Measurements from ENCODE around the gene PYCARD. TPM values are rescaled to one million over a fixed set of nuclear protein-coding genes. Genes with fewer than 3 reads are reported as not detected.

The PYCARD gene
- total and polyA plus RNA-seq, 9 of the 15 experiments (the other 6 are each of a cell fraction or from before 2014, with no cell fraction given) = 1.3 to 28.4 (median 6.0) TPM

DNA sequence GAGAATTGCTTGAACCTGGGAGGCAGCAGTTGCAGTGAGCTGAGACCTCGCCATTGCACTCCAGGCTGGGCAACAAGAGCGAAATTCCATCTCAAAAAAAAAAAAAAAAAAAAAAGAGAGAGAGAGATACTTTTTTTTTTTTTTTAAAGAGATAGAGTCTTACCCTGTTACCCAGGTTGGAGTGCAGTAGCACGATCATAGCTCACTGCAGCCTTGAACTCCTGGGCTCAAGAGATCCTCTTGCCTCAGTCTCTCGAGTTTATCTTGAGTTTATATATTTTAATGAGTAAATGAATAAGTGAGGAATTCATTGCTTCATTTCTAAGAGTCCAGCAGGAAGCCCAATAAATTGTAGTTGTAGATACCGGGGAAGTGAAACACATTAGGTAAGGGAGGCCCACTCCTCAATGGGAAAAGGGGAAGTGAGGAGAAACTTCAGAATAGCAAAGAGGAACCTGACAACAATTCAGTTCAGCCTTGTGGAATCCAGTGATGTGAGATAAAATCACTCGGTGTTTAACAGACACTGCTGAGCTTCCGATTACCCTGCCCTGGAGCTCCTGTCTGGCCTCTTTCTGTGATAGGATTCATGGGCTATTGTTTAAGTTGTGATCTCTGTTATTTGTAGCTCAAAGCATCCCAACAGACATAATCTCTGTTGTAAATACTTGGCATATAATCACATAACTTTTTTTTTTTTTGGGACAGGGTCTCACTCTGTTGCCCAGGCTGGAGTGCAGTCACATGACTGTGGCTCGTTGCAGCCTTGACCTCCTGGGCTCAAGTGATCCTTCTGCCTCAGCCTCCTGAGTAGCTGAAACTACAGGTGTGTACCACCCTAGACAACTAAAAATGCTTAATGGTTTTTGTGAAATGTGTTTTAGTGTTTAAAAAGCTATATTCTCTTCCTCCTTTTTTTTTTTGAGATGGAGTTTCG lies 41.4 kb upstream of the PYCARD start (continued):
- TF ChIP-seq, protein P1, sequence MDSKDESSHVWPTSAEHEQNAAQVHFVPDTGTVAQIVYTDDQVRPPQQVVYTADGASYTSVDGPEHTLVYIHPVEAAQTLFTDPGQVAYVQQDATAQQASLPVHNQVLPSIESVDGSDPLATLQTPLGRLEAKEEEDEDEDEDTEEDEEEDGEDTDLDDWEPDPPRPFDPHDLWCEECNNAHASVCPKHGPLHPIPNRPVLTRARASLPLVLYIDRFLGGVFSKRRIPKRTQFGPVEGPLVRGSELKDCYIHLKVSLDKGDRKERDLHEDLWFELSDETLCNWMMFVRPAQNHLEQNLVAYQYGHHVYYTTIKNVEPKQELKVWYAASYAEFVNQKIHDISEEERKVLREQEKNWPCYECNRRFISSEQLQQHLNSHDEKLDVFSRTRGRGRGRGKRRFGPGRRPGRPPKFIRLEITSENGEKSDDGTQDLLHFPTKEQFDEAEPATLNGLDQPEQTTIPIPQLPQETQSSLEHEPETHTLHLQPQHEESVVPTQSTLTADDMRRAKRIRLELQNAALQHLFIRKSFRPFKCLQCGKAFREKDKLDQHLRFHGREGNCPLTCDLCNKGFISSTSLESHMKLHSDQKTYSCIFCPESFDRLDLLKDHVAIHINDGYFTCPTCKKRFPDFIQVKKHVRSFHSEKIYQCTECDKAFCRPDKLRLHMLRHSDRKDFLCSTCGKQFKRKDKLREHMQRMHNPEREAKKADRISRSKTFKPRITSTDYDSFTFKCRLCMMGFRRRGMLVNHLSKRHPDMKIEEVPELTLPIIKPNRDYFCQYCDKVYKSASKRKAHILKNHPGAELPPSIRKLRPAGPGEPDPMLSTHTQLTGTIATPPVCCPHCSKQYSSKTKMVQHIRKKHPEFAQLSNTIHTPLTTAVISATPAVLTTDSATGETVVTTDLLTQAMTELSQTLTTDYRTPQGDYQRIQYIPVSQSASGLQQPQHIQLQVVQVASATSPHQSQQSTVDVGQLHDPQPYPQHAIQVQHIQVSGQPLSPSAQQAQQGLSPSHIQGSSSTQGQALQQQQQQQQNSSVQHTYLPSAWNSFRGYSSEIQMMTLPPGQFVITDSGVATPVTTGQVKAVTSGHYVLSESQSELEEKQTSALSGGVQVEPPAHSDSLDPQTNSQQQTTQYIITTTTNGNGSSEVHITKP (IDR thresholded peaks at IDR 0.05; ENCODE audit: partially characterized antibody) = no peak
- no peak for TF ChIP-seq DMBX1 (CRISPR knock-in tag; IDR thresholded peaks at IDR 0.05; ENCODE audit: borderline replicate concordance)
- TF ChIP-seq, protein P2, sequence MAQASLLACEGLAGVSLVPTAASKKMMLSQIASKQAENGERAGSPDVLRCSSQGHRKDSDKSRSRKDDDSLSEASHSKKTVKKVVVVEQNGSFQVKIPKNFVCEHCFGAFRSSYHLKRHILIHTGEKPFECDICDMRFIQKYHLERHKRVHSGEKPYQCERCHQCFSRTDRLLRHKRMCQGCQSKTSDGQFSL (CRISPR knock-in tag; IDR thresholded peaks at IDR 0.05) = no peak
- TF ChIP-seq, protein P2 (tag; IDR thresholded peaks at IDR 0.05) = no peak
- no peak for TF ChIP-seq PPARD (CRISPR knock-in tag; IDR thresholded peaks at IDR 0.05)
- TF ChIP-seq ETS2 (tag; IDR thresholded peaks at IDR 0.05; ENCODE audit: borderline replicate concordance, poor library complexity, severe bottlenecking) = no peak
- no peak for TF ChIP-seq DIDO1 (tag; IDR thresholded peaks at IDR 0.05; ENCODE audit: low read depth)
- TF ChIP-seq, protein P3, sequence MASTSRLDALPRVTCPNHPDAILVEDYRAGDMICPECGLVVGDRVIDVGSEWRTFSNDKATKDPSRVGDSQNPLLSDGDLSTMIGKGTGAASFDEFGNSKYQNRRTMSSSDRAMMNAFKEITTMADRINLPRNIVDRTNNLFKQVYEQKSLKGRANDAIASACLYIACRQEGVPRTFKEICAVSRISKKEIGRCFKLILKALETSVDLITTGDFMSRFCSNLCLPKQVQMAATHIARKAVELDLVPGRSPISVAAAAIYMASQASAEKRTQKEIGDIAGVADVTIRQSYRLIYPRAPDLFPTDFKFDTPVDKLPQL (IDR thresholded peaks at IDR 0.05; ENCODE audit: extremely low read depth, insufficient read length) = no peak
- TF ChIP-seq, protein P4, sequence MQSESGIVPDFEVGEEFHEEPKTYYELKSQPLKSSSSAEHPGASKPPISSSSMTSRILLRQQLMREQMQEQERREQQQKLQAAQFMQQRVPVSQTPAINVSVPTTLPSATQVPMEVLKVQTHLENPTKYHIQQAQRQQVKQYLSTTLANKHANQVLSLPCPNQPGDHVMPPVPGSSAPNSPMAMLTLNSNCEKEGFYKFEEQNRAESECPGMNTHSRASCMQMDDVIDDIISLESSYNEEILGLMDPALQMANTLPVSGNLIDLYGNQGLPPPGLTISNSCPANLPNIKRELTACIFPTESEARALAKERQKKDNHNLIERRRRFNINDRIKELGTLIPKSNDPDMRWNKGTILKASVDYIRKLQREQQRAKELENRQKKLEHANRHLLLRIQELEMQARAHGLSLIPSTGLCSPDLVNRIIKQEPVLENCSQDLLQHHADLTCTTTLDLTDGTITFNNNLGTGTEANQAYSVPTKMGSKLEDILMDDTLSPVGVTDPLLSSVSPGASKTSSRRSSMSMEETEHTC (IDR thresholded peaks at IDR 0.05) = no peak; the same call in 1 of the 2 replicates
- TF ChIP-seq ZBED1 (IDR thresholded peaks at IDR 0.05) = no peak
- no peak for TF ChIP-seq CEBPB (tag; IDR thresholded peaks at IDR 0.05)
- no peak for TF ChIP-seq ZNF778 (CRISPR knock-in tag; IDR thresholded peaks at IDR 0.05)
- no peak for TF ChIP-seq CAMTA2 (CRISPR knock-in tag; conservative IDR thresholded peaks at IDR 0.05)
- TF ChIP-seq ZNF23 (CRISPR knock-in tag; IDR thresholded peaks at IDR 0.05) = no peak
- no peak for TF ChIP-seq NCOA1 (IDR thresholded peaks at IDR 0.05; ENCODE audit: low read depth)
- TF ChIP-seq HOXB6 (CRISPR knock-in tag; IDR thresholded peaks at IDR 0.05; ENCODE audit: borderline replicate concordance) = no peak
- no peak for TF ChIP-seq ZNF143 (CRISPR knock-in tag; IDR thresholded peaks at IDR 0.05)
- no peak for TF ChIP-seq NFRKB (IDR thresholded peaks at IDR 0.05; ENCODE audit: low read depth)
- TF ChIP-seq SMARCE1 (IDR thresholded peaks at IDR 0.05) = peak; percentile 82; the same call in 1 of the 2 replicates
- TF ChIP-seq MCM2 (IDR thresholded peaks at IDR 0.05; ENCODE audit: low read depth) = no peak
- TF ChIP-seq, protein P5, sequence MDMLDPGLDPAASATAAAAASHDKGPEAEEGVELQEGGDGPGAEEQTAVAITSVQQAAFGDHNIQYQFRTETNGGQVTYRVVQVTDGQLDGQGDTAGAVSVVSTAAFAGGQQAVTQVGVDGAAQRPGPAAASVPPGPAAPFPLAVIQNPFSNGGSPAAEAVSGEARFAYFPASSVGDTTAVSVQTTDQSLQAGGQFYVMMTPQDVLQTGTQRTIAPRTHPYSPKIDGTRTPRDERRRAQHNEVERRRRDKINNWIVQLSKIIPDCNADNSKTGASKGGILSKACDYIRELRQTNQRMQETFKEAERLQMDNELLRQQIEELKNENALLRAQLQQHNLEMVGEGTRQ (CRISPR knock-in tag; IDR thresholded peaks at IDR 0.05) = peak; percentile 42; the same call in 1 of the 2 replicates

All from K562 (cell line).